HG02852 (cell line): ENCODE results near the gene GALNTL6.

Experiments
- ATAC-seq: cut with Tn5 transposase; IDR thresholded peaks from one replicate; pipeline ENCODE4 v1.9.1; 2021; ENCODE audit warnings: mild to moderate bottlenecking, moderate library complexity; ENCODE audit not compliant: unreplicated experiment

Gene GALNTL6

DNA sequence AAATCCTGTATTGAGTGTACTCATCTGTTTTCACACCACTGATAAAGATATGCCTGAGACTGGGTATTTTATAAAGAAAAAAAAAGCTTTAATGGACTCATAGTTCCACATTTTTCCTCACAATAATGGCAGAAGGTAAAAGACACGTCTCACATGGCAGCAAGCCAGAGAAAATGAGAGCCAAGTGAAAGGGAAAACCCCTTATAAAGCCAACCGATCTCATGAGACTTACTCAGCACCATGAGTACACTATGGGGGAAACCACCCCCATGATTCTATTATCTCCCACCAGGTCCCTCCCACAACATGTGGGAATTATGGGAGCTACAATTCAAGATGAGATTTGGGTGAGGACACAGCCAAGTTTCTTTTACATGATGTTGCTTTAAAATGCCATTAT is 171.9 kb downstream of the GALNTL6 start:
- no peak for ATAC-seq

DNA sequence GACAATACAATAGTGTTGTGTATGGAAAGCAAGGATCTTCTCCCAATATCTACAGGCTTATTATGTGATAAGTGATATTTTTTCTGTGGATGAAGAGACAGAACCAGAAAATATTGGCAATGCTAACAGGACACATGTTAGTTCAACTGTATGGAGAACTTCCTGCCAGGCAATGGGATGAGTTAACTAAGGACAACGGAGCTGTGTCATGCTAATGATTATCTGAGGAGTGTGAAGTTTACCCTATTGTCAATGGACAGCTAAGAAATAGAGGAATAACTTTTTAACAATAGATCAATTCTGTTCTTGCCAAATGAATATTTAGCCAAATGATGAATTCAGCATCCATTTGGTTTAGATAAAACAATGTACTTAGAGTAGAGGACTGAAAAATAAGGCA is 180.0 kb downstream of the GALNTL6 start:
- no peak for ATAC-seq

DNA sequence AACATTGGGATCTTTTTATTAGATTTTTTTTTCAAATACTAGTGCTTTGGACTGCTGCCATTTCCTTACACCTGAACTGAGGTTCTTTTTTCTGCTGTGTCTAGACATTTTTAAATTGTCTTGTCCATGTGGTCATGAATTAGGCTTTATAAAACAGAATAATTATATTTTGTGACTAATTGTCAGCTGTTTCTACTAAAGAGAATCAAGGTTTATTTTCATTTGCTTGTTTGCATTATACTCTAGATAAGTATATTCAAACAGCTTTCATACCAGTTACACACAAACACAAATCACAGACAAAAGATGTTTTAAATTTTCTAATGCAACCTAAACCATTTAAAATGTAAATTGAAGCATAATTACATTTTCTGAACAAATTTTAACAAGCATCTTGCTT is 194.7 kb downstream of the GALNTL6 start:
- ATAC-seq: no peak

DNA sequence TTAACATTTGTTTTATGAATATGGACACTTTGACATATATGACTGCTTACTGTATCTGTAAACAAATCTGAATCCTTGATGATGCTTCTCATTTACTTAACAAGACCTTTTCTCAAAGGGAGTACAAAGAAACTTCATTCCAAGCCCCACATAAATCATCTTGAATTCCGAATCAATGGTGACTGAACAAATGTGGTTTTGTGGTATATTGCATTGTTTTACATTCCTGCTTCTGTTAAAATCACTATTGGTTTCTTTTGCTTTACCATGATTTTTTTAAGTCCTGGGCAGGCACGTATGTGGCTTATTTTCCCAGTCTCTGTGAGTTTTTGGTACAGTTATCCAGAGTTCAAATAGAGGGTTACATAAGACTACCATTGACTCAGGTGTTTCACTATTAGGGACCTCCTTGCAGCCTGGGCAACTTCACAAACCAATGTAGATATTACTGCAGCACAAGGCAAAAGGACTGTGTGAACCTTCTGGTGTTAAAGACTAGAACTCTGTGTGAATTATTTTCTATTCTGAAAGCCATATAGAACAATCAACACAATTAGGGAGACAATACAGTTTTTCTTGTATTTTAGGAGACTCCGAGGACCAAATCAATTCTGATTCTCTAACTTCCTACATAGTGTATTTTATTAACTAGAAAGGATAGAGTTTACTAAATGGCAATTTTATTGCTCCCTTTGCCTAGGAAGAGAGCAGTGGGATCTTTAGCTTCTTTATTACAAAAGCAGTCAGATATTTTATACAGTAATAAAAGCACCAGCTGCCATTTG is 196.4 kb downstream of the GALNTL6 start:
- no peak for ATAC-seq

DNA sequence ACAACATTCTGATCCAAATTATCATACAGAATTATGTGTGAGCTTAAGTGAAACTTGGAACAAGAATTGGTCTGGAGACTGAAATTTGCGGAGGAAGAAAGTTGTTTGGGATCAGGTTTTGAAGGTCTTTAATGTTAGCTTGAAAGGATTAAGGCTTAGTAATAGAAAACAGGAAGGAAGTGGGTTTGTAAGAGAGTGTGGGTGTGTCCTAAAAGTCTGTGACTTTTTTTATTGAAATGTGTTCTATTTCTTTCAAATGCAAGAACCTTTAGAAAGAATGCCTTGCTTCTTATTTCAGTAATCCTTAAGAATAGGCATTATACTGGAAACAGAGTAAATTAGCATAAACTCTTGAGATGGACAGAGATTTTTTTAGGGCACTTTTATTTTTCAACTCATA is 198.0 kb downstream of the GALNTL6 start:
- no peak for ATAC-seq

DNA sequence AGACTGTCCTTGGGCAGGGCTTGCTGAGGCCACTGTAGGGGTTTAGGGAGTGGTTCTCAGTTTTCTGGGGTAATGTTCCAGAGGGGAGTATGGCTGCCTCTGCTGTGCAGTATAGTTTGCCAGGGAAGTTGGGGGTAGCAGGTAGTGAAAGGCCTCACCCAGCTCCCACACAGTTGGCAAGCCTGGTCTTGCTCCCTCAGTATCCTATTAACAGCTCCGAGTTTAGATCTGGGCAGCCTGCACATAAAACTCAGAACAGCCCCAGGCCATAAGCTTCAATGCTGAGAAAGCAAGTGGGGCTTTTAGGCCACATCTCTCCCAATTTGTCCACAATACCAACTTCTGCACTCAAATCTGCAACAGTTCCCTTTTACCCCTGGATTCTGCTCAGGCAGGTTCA is 205.2 kb downstream of the GALNTL6 start:
- ATAC-seq: no peak

DNA sequence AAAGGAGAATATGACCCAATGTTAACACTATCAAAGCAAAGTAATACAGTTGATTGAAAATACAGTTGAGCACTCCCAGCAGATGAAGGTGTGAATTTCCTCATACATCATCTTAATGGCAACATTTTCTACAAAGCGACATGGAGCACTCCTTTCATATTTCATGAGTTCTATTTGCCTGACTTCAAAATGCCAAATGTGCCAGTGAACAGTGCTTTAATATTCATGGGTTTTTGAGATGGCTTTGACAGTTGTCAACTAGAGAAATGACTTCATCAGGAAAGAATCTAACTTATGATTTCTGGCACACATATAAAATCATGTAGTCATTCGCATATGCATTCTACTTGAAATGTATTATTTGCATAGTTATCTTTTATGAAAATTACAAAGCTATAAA is 222.4 kb downstream of the GALNTL6 start:
- ATAC-seq: no peak

DNA sequence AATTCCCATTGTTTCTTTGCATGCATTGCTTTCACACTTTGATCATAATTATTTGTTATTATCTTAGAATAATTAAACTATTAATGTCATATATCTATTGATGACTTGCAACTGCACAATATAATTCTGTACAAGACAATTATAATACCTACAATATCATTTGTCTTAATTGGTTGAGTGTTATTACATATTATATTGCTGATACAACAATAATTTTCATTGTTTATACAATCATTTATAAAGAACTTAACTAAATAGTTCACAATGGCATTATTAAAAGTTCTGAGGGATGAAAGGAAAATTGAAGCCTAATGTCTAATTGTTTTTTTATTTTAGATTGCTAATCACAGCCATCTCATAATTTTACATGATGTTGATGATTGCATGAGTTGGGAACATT is 227.6 kb downstream of the GALNTL6 start:
- ATAC-seq: no peak

DNA sequence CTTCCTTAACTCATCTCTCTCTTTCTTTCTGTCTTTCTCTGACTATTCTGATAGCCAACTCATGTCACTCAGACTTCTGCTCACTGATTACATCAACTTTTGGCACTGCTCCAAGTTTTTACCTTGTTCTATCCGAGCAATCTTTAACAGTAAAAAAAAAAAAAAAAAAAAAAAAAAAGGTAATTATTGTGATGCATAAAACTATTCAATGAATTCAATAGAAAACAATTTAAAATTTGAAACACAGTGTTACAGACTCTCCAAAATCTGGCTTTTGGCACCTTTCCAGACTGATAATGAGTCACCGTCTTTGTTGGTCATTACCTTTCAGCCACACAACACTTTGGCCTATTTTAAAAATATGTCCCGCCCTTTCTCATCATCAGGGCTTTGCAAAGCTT is 229.5 kb downstream of the GALNTL6 start:
- ATAC-seq: no peak

DNA sequence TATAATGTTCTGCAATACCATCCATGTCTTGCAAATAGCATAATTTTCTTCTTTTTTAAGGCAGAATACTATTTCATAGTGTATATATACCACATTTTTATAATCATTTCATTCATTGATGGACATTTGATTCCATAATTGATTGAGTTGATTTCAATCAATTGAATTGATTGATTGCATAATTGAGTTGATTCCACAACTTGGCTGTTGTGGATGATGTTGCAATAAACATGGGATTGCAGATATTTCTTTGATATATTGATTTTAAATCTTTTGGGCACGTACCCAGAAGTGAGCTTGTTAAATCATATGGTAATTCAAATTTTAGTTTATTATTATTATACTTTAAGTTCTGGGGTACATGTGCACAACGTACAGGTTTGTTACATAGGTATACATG is 232.8 kb downstream of the GALNTL6 start:
- no peak for ATAC-seq

DNA sequence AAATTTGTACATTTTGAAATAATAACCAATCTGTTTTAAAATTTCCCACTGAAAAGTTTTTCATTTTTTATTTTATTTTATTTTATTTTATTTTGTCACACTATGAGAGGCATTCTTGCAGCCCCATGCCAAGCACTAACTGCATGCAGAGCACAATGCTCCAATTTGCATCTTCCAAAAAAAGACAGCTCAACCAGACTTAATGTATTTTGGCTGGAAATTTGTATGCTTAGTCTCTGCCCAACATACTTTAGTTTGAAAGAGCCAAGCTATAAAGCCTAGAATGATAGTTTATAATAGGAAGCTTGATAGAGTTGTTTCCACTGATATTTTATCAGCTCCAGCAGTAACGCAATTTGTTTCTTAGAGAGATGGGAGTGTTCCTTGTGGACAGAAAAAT is 235.5 kb downstream of the GALNTL6 start:
- ATAC-seq: no peak

DNA sequence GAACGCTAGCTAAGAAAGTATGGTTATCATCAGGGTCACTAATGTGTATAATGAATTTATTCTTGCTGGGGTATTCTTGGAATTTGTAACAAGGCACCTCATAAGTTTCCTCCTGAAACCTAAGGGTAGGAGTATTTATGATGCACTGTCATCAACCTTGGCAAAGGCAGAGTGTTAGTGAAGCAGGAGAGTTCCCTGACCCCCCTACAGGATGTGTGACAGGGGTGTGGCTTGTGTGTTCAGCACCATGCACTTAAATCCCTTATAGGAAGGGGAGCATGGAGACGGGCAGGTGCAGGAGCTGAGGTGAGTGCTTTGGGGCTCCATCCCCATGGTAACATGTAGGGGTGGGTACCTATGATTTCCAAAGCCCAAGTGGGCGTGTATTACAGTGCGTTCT is 237.7 kb downstream of the GALNTL6 start:
- ATAC-seq: no peak

DNA sequence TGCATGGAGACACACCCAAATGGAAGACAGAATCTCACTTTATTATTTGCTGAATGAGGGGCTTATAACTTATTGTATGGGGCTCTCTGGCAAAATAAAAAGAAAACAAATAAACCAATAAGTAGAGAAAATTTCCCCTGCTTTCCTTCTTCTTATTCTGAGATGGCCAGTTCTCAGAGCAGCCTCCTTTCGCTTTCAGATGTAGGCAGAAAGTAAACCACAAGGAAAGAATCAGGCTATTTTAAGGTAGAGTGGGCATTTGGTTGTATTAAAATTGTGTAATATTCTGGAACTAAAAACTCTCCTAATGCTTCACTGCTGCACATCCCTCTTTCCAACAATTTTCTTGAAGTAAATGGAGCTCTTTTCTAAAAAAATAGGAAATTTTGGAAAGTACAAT is 241.8 kb downstream of the GALNTL6 start:
- ATAC-seq: peak; percentile 95

DNA sequence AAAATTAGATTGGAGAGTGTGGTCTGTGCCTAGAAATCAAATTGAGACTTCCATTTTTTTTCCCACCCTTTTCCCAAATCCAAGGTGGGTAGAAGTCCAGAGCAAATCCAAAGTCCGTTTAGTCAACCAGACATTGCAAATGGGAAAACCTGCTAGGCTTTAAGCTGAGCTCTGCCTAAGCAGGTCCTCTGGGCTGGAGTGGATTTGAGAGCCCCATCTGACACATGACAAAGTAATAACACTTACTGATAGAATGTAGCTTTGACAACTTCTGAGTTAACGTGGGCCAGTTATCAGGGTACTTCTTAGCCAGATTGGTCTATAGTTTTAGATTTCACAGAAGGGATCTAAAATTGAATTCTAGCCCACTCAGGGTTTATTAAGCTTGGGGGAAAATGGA is 242.3 kb downstream of the GALNTL6 start:
- no peak for ATAC-seq

DNA sequence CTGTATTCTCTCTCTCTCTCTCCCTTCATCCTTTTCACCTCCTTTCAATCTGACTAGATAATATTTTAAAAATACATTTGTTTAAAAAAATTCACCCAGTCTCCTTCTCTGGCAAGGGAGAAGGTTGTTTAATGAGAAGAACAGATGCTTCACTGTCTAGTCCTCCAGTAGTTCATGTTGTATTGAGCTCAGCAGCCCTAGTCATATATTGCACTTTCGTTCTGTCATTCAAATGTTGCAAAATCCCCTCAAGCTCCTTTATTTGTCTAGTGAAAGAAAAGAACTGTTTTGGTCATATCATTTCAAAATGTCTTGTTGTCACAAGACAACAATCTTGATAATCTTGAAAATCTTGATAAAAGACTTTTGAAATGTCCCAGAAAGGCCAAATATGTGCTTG is 248.0 kb downstream of the GALNTL6 start:
- ATAC-seq: peak; percentile 94

DNA sequence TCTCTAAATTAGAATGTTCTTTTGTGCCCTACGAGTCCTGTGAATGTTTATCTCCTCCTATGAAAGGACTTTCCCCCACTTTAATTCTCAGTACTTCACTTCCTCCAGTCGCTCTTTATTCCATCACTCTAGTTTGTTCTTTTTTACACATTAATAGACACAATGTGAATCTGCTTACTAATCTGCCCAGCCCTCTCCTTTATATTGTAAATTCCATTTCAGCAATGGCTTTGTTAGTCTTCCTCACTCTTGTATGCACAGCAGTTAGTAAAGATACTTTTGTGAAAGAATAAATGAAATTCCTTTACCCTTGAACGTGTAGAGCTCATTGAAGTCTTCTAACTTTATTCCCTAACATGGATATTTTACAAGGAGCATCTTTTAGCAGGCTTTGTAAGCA is 255.3 kb downstream of the GALNTL6 start:
- no peak for ATAC-seq

DNA sequence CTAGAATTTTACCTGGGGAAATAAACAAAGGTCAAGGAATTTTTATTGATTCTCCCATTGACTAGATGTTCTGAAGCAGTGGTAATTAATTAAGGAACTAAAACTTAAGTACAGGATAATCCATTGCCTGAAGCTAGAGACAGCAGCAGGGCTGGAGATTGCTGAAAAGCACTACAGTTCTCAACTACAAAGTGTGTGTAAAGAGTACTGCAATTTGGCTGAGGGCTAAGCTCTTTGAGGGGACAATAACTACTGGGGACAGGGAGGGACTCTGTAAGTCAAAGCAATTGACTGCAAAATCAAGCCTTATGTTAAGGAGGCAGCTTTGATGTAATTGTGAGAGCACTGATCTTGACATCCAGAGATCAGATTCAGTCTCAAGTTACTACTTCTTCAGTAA is 260.4 kb downstream of the GALNTL6 start:
- ATAC-seq: no peak

DNA sequence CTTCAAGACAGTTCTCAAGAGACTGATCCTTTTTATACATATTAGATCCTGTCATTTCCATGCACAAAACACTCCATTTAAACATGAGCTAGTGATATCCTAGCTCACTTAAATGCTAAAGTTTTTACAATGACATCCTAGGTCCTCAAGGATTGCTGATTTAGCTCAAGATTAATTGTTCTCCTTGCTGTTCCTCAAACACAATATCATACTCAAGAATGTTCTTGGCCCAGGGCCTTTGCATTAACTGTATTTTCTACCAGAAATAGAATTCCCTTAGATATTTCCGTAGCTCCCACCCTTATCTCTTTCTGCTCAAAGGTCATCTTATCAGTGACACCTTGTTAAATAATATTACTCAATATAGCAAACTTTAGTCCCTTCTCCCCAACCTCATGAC is 270.1 kb downstream of the GALNTL6 start:
- no peak for ATAC-seq

DNA sequence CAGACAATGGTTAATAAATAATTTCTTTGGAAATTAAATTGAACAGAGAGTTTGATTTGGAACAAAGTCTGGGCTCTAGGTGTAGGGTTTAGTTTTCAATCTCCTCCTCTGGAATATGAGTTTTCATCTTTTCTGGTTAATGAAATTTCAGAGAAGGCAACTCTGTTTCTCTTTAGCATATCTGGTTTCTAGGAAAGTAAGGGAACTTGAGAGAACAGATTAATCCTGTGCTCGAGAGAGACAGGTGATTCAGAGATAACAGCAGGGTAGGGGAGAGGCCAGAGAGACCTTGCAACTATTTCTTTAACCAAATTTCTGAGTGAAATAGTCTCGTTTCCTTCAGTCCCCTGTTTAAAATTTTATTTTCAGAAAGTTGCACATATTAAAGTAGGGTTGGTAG is 275.4 kb downstream of the GALNTL6 start:
- no peak for ATAC-seq

DNA sequence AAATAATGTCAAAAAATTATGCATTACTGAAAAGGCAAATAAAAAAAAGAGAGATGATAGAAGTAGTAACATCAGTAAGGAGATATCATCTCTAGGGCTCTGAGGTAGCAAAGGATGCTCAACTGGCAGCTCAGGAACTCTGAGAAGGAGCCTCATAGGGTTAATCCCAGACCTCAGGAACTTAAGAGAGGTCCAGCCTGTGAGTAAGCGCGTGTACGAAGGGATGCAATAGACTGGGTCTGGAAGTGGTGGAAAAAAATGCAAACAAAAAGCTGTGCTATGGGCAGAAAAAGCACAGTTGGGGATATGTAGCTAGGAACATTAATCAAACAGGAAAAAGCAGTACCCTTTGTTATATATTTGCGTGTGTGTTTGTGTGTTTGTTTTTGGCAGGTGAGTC is 282.0 kb downstream of the GALNTL6 start:
- no peak for ATAC-seq

DNA sequence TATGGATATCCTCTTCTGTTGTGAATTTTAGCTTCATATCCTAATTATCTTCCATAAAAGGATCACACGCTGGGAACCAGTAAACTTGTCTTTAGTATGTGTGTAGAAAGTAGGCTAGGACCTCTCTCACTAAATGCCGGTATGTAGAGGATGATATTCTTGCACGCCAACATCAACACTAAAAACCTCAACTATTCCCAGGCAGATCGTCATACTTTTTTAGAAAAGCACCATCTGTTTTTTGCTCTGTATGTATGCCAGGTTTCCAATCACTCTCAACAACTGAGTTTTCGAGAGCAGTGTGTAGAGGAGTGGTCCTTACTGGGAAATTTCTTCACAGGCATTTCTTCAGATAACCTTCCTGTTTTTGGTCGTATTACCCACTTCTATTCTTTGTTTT is 283.6 kb downstream of the GALNTL6 start:
- no peak for ATAC-seq

DNA sequence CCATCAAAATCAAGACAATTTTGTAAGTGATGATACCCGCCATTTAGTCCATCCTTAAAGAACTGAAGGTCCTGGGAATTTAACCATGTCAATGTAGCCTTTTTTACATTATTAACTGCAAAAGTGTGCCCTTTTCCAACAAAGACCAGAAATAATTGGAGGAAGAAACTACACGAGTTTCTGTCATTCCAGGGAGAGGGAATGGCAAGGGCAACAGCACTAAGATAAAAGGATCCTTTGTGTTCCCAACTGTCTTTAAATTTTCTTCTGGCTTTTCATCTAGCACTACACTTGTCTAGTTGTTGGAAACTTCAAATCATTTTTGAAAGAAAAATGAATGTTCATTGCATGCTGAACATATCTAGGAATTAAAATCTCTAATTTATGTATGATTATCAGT is 286.2 kb downstream of the GALNTL6 start:
- ATAC-seq: no peak

DNA sequence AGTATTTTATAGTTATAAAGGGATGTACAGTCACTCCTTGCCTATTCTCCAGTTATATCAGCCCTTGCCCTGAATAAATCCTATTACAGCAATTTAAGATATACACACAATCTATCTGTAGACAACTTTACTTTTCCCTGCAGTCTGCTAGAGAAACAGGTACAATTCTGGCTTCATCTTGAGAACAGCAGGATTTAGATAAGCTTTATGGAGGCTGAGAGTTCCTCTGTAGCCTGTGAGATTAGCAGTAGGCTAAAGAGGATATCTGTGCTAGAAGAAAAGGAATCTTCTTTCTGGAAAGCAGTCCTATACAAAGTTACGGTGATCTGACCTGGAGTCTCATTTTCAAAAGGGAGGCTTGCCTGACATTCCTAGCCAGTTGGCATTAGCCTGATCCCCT is 290.3 kb downstream of the GALNTL6 start:
- no peak for ATAC-seq
